ENCODE data around the gene HNRNPAB.

HNRNPAB gene

GRCh38 chr5:178240341-178240741 is 36.0 kb downstream of the HNRNPAB start:
- no peak overlapping the region for H3K4me3 ChIP-seq (ENCODE audit: low read depth, low read length)
- TF ChIP-seq, protein P1, sequence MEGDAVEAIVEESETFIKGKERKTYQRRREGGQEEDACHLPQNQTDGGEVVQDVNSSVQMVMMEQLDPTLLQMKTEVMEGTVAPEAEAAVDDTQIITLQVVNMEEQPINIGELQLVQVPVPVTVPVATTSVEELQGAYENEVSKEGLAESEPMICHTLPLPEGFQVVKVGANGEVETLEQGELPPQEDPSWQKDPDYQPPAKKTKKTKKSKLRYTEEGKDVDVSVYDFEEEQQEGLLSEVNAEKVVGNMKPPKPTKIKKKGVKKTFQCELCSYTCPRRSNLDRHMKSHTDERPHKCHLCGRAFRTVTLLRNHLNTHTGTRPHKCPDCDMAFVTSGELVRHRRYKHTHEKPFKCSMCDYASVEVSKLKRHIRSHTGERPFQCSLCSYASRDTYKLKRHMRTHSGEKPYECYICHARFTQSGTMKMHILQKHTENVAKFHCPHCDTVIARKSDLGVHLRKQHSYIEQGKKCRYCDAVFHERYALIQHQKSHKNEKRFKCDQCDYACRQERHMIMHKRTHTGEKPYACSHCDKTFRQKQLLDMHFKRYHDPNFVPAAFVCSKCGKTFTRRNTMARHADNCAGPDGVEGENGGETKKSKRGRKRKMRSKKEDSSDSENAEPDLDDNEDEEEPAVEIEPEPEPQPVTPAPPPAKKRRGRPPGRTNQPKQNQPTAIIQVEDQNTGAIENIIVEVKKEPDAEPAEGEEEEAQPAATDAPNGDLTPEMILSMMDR (IDR thresholded peaks at IDR 0.05; ENCODE audit: borderline replicate concordance, insufficient read depth, low read depth, low read length) = no peak

GRCh38 chr5:178240766-178241165 is 36.4 kb downstream of the HNRNPAB start:
- TF ChIP-seq, protein P1 (IDR thresholded peaks at IDR 0.05; ENCODE audit: borderline replicate concordance, insufficient read depth, low read depth, low read length) = no peak

DNA sequence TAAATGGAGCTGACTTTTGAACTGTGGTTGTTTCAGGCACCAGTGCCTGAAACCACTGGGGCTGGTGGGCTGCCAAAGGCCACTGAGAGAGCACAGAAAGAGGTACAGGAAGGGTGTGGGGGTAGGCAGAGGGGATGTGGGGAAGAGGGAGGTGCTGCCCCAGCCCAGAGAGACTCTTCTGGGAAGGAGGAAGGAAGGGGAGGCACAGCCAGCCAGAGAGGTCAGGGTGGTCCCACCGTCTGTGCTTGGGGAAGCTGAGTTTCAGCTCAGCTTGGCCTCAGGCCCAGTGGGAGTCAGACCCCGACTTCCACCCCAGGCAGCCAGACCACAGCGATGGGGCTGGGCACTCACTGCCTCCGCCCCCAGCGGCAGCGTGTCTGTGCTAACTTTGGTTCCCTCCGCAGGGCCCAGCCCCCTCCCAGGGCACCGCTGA is 36.9 kb downstream of the HNRNPAB start:
- H3K4me3 ChIP-seq (ENCODE audit: low read depth, low read length) = no peak overlapping the region
- TF ChIP-seq, protein P1 (IDR thresholded peaks at IDR 0.05; ENCODE audit: borderline replicate concordance, insufficient read depth, low read depth, low read length) = no peak

More at GRCh38 chr5:178240766-178241165, 36.4 kb downstream of the HNRNPAB start:
- no peak overlapping the region for H3K4me3 ChIP-seq (ENCODE audit: low read depth, low read length)

- TF ChIP-seq, protein P1 (IDR thresholded peaks at IDR 0.05; ENCODE audit: borderline replicate concordance, insufficient read depth, low read depth, low read length) = no peak
- no peak overlapping the region for H3K4me3 ChIP-seq (ENCODE audit: low read depth, low read length)
Observed at GRCh38 chr5:178241688-178242231, 37.4 kb downstream of the HNRNPAB start.

GRCh38 chr5:178242416-178242815 is 38.1 kb downstream of the HNRNPAB start:
- TF ChIP-seq, protein P1 (IDR thresholded peaks at IDR 0.05; ENCODE audit: borderline replicate concordance, insufficient read depth, low read depth, low read length) = no peak
- no peak overlapping the region for H3K4me3 ChIP-seq (ENCODE audit: low read depth, low read length)

DNA sequence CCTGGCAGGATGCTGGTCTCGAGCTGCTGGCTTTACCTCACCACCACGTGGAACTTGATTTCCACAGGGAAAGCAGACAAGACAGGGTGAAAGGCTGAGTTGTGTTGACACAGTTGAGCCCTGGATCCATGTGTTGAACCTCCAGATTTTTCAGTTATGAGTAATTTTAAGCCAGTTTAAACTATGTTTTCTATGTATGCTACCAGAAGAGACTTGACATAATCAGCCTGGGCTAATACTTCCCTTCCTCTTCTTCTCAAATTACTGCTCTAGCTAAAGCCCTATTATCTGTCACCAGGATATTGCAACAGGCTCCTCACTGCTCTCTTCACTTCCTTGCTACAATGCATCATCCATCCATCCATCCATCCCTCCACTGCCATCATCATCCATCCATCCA is 40.2 kb downstream of the HNRNPAB start:
- no peak overlapping the region for H3K4me3 ChIP-seq (ENCODE audit: low read depth, low read length)
- TF ChIP-seq, protein P1 (IDR thresholded peaks at IDR 0.05; ENCODE audit: borderline replicate concordance, insufficient read depth, low read depth, low read length) = no peak

DNA sequence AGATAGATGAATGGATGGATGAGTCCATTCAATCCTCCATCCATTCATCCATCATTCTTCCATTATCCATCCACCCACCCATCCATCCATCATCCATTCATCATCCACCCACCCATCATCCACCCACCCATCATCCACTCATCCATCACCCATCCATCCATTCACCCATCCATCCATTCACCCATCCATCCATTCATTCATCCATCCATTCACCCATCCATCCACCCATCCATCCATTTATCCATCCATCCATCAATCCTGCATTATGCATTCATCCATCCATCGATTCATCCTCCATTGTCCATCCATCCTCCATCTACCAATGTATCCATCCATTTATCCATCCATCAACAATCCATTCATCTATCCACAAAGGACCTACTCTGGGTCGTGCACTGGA is 41.1 kb downstream of the HNRNPAB start:
- TF ChIP-seq, protein P1 (IDR thresholded peaks at IDR 0.05; ENCODE audit: borderline replicate concordance, insufficient read depth, low read depth, low read length) = no peak
- no peak overlapping the region for H3K4me3 ChIP-seq (ENCODE audit: low read depth, low read length)
